Stimulated activated CD8-positive, alpha-beta memory T cell treated with anti-CD3 and anti-CD28 coated beads, Interleukin-7, amount 100 ng/mL, for 1 hour (primary cell): Measurements from ENCODE around the gene MED9.

ENCODE experiments used
- DNase-seq, 2 donors: peaks; one replicate each; pipeline ENCODE4 v3.0.0-alpha.2; 2020; ENCODE audit warnings: low read depth in 2 of 2

The MED9 gene

DNA sequence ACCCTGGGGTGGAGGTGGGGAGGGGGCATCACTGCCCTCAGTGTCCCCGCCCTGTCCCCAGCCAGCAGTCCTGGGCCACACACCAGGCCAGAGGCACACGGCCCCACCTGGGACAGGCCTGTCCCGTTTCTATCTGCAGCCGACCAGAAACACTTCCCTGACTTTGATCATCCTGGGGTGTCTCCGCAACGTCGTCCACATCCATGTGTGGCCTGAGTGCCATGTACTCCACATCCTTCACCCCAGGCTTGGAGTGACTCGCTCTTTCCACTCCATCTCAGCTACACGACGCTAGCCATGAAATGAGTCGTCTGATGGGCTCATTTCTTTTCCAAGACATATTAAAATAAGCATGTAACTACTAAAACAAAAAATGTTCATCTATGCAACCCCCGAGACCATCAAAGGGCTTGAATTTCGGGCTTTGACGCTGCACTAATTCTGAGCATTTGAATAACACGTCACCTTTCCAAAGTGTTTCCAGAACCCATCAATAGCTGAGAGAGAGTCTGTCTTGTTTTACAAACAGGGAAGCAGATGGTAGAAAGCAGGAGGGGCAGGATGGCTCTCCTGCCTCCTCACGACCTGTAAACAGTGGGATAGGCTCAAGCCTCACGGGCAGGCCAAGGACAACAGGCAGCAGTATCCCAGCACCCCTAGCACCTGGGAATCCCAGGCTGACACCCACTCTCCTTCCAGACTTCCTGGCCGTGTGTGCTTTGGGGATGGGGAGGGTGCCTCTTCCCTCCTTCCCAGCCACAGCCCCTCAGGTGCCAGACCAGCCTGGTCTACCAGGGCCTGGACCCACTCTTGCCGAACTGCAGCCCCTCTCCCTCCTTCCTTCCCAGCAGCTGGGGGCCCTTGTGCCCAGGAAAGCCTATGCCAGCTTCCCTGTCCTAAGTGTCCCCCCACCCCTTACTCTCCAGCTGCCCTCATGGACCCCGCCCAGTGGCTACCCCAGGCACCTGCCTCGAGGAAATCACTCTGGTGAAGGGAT lies 39.4 kb downstream of the MED9 start:
- no peak for DNase-seq

DNA sequence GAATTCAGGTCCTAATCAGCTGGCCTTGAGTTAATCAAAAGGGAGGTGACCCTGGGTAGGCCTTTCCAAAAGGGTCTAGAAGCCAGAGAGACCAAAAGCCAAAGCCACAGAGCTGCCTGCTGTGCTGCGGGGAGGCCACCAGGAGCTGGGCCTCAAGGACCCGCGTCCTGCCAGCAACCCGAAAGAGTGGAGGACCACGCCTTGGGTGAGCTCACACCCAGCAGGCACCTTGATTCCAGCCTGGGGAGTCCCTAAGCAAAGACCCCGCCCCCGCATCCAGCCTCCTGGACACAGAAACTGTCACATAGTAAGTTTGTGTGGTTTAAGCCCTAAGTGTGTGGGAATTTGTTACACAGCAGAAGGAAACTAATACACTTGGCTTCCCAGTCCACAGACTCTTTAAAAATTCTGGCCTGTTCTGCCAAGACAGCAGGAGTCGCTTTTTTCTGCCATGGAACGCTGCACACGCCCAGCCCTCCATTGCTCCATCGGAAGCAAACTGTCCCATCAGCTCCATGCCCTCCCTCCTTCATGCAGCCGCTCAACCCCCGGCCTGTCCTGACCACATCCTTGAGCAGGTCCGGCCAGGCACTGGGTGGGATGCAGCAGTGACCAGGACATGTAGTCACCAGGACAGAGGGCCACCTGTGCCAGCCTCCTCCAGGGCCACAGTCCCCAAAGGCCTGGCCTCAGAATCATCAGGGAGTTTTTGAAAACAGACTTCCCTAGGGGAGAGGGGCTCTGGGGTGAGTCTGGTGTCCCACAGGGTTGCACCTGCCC lies 40.3 kb downstream of the MED9 start:
- no peak for DNase-seq

DNA sequence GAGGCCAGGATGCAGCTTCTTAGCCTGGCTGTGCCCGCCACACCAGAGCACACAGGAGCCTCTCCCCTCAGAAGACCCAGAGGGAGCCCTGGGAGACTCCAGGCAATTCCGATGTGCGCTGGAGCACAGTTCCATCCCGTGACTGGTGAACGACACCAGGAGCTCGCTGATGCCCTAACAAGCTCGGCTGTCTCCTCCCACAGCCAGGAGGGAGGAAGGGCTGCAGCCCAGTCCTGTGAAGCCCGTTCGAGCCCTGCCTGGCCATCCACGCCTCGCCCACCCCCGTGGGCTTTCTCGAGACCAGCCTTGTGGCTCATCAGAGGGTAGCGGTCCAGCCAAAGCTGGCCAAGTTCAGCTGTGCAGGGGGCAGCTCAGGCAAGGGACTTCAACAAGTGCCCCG lies 41.2 kb downstream of the MED9 start:
- DNase-seq, result no peak

DNA sequence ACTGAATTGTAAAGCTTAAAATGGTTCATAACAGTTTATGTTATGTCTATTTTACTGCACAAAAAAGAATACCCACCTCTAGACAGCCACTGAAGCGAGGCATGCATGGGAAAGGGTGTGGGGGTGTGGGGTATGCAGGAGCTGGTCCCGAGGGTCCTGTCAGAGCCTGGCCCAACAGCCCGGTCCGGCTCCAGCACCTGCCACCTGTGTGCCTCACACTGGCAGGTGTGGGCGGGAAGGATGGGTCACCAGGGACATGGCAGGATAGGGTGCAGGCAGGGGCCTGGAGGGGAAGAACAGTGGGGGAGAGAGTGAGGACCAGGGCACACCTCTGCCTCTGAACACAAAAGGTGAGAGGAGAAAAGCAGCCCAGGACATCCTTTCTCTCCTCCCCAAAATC lies 42.2 kb downstream of the MED9 start:
- no peak for DNase-seq

DNA sequence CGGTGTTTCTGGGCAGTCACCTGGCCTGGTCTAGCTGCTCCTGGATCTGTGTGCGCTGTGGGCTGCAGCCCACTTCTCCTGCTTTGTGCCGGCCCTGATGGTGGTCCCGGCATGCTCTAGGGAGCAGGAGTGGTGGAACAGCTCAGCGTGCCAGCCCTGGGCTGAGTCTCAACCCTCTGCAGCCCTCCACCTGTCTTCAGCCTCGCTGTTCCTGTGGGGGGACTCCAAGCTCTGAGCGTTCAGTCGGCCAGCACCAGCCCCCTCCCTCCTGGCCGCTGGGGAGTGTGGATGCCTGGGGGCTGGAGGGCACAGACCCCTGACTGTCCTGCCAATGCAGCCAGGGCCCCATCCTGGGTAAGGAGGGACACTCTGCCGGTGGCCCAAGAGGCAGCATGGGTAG lies 43.1 kb downstream of the MED9 start:
- no peak for DNase-seq

DNA sequence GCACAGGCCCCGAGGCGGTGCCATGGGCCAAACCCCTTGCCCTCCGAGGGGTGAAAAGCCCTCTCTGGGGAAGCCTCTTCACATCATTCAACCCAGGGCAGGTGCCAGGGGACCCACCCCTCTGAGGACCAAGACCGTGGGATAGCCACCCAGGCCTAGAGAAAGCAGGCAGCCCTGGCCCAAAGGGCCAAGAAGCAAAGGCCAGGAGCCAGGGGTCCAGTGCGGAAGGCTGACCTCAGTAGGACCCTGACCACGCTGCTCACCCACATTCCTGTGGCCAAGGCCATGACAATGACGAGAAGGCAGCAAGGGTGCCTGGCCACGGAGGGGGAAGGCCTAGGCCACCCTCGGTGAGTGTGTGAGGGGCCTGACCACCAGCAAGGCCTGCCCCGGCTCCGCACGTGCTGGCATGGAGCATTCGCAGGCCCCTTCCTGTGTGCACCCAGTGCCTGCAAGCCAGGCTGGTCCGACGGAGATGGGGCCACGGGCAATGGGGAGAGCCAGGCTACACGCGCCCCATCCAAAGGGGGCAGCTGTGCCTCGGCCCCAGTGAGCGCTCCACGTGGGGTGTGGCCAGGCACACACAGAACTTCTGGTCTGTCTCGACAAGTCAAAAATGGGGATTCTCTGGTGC lies 43.9 kb downstream of the MED9 start:
- no peak for DNase-seq

DNA sequence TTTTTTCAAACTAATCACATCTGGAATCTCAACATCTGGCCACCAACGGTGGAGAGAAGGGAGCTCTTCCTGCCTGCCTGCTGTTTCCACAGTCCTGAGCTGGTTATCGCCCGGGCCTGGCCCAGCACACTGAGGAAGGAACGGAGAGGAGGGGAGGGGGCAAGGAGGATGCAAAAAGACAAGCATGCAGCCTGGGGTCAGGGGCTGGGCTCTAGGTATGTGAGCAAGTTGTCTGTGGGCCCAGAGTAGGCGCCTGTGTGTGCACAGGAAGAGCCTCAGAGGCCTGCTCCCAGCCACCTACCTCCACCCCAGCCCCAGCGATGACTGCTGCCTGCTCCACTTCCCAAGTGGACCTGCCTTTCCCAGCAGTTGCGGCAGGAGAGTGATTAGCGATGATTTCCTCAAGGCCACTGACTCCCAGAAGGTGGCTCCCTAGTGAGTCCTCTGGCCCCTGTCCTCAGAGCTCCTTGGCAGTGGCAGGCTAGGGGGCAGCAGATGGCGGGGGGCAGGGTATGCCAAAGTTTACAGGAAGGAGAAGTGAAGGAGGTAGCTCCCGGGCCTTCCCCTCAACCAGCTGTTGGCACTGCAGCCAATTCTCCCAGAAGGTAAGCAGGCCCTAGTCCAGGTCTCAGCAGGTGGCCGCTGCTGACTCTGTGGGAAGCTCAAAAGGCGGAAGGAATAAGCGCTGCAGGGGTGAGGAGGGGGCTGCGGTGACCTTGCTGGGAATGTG lies 46.4 kb downstream of the MED9 start:
- DNase-seq, result no peak

DNA sequence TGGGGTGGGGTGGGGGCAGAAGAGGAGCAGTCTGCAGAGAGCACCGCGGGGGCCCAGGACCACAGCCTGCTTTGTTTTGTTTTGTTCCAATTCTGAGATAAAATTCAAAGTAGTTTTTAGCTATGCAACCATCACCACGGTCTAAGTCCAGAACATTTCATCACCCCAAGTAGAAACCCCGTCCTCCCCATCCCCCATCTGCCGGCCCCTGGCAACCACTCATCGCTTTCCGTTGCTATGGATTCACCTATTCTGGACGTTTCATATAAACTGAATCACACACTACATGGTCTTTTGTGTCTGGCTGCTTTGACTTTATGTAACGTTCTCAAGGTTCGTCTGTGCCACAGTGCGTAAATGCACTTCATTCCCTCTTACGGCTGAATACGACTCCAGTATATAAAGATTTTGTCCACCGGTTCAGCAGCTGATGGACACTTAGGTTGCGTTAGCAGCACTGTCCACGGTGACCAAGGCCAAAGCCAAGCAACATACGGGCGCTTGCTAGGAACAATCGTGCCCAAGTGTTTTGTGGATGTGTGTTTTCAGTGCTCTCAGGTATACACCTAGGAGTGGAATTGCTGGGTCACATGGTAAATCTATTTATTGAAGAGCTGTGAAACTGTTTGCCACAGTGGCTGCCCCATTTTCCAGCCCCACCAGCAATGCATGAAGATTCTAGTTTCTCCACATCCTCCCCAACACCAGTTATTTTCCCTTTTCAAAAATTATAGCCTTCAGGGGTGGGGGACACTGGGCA lies 47.1 kb downstream of the MED9 start:
- no peak for DNase-seq

DNA sequence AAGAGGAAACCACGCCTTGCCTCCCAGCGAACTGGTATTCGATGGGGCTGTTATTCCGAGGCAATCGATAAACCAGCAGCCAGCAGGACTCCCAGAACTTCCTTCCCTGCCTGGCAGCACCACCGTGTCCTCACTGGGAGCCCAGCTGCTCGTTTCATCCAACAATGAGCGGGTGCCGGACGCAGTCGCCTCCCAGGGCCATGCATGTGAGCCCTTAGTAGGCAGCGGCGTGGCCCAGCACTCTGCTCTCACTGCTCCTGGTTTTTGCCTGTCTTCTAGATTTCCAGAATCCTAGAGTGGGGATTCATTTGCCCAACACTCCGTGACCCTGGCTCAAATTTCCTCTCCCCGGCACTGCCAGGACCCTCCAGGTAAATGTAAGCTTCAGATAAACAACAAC lies 48.5 kb downstream of the MED9 start:
- DNase-seq, result no peak

DNA sequence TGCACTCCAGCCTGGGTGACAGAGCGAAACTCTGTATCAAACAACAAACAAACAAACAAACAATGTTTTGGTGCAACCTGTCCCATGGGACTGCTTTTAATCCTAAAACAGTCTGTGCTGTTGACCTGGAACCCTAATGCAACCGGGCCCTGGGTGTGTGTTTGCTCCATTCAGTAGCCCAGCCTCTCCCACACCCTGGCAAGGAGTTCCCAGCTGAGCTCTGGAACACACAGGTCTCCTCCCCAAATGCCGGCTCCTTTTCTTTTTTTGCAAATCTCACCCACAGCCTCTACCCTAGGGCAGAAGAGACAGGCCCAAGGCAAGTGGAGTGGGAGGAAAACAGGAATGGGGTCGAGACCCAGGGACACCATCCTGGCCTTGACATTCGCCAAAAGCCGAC lies 49.2 kb downstream of the MED9 start:
- no peak for DNase-seq

DNA sequence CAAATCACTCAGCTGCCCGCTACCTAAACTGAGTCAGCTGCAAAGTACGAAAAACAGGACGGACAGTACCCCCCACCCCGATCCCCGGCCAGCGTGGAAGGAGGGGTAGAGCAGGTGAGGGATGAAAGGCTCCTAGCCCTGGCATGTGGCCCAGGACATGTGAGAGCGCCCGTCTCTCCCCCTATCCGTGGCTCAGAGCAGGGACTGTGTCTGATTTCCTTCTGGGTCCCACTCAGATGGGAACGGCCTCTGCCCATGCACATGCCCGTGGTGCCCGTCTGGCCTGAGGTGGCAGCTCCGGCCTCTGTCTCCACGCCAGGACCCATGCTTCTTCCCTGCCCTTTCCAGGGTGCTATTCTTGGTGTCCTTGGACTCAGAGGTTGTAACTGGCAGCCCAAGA lies 49.6 kb downstream of the MED9 start:
- DNase-seq, result no peak

DNA sequence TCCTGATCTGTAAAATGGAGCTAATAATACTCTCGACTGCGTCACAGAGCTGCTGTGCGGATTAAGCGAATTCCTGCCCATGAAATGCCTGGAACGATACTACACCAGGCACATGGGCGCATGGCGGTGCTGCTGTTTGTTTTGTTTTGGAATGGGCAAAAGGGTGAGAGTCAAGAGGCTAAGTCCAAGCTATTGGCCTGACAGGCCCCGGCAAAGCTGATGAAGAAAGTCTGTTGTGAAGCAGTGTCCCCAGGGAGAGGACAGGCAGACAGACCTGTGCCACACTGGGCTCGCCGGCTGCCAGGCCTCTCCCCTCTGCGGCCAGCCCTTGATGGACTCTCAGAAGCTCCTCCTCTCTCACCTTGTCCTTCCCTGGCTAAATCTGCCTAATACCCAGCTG lies 50.7 kb downstream of the MED9 start:
- no peak for DNase-seq

DNA sequence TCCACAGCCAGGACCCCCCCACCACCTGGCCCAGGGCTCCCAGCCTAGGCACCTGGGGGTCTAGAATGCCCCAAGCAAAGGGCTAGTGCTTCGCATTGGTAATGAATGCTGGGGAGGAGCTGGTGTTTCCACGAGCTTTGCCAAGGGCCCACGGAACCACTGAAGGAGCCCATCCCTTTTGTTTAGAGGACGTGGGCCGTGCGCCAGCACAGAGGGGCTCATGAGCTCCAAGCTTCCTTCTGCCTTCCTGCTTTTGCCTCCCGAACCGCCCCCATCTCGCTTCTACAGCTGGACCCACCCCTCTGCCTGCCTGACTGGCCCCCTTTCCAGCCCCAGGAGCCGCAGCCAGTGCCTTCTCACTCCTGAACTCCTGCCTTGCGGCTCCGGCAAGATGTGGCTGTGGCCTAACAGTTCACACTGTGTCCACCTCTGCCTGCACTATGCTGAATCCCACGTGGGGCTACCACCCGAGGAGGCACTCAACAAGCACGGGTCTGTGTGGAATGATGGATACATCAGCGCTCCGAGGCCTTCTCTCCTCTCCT lies 51.2 kb downstream of the MED9 start:
- DNase-seq, result no peak

DNA sequence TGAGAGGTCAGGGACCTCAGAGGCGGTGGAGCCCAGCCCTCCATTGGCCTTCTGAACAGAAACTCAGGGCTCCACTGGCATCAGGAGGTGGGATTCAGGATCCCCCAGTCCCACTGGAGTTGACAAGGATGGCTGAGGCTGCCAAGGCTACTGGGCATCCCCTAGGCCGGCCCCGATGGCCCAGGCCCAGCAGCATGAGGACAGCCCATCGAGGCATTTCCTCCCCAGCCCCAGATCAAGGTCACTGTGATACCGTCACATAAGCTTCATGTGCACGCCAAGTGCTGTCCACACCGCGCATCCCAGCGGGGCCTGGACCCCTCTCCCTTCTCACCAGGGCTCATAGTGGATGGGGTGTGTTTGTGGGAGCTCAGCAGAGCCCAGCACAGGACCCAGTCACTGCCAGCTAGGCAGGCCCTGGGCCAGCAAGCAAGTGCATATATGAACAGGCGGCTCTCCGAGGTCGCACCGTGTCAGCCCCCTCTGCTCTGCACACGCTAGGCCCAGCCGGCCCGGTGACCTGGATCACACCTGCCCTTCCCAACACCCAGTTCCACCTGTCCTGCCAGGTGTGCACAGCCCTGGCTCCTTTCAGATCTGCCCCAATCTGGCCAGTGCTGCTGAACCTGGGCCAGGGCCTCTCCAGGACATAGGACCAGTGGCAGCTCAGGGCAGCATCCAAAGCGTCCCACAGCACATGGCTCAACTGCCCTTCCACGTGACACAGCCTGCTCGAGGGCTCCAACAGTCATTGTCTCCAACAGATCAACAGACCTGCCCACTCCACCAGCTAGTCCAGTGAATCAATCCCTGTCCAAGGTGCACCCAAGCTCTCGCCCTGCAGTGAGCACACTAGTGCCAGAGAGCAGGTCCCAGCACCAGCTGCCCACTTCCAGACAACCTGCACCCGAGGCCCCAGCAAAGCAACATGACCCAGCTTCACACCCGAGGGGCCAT lies 52.2 kb downstream of the MED9 start:
- DNase-seq, result no peak

DNA sequence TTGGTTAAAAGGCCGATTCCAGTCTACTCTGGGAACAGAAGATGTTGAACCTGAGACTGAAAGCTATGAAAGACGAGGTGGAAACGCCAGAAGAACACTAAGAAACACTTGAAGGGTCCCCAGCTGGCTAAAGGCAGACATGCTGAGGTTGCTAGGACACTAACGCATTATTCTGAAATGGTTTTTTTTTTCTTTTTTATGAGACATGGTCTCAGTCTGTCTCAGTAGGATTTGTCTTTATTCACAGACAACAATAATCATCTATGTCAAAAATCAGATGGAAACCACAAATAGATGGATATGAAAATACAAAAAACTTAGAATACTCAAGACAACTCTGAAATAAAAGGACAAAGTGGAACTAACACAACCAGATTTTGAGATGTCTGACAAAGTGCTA lies 54.4 kb downstream of the MED9 start:
- no peak for DNase-seq

DNA sequence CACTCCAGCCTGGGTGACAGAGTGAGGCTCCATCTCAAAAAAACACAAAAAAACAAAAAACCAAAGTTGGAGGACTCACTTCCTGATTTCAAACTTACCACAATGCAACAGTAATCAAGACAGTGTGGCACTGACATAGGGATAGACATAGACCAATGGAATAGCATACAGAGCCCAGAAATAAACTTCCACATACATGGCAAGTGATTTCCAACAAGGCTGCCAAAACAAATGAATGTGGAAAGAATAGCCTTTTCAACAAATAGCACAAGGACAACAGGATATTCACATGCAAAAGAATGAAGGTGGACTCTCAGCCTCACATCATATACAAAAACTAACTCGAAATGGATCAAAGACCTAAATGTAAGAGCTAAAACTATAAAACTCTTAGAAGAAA lies 56.2 kb downstream of the MED9 start:
- DNase-seq, result no peak

DNA sequence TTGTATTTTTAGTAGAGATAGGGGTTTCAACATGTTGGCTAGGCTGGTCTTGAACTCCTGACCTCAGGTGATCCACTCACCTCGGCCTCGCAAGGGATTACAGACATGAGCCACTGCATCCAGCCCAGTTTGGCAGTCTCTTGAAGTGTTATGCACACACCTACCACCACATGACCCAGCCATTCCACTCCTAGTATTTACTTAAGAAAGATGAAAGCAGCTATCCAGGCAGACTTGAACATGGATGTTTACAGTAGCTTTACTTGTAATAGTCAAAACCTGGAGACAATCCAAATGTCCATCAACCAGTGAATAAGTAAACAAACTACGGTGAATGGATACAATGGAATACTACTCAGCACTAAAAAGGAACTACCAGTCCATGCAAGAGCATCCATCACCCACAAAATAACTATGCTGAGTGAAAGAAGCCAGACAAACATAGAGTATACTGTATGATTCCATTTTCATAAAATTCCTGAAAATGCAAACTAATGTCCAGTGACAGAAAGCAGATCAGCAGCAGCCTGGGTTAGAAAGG lies 57.2 kb downstream of the MED9 start:
- DNase-seq, result no peak

DNA sequence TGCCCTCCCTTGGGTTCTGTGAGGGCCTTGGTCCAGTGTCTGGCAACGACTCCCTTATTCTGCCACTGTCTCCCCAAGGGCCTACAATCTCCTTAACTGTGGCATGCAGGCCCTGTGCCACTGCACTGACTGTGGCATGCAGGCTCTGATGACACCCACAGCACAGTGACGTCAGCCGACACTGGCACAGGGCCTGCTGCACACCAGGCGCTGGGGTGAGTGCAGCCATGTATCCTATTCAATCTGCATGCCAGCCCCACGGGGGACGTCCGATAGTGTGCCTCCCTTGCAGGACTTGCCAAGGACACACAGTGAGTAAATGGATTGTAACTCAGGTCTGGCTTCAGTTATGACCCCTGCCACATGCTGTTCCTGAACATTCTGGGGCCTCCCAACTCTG lies 59.2 kb downstream of the MED9 start:
- no peak for DNase-seq

DNA sequence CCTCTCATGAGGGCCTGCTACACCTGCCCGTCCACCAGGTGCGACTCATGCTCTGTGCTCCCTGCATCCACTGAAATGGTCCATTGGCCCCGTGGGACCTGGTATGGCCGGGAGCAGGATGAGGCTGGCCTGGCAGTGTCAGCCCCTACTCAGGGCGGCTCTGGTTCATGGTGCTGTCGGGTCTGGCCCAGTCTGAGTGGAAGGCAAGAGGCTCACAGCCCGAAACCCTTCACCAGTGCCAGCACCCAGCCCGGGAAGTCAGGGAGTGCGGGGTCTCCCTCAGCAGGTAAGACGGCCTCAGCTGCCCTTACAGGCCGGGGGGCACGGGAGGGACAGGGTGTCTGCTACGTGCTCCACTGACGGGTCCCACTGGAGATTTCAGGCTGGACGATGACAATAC lies 59.9 kb downstream of the MED9 start:
- DNase-seq, result no peak
